Measurements from ENCODE around the gene BARX1.

BARX1 gene

GRCh38 chr9:93958819-93959682, 3.9 kb upstream of the BARX1 start:
- H3K36me3 ChIP-seq (ENCODE audit: insufficient read depth) = no peaks in the 10 kb centered on the region
- H3K27ac ChIP-seq = no peak overlapping the region
- TF ChIP-seq, protein P1, sequence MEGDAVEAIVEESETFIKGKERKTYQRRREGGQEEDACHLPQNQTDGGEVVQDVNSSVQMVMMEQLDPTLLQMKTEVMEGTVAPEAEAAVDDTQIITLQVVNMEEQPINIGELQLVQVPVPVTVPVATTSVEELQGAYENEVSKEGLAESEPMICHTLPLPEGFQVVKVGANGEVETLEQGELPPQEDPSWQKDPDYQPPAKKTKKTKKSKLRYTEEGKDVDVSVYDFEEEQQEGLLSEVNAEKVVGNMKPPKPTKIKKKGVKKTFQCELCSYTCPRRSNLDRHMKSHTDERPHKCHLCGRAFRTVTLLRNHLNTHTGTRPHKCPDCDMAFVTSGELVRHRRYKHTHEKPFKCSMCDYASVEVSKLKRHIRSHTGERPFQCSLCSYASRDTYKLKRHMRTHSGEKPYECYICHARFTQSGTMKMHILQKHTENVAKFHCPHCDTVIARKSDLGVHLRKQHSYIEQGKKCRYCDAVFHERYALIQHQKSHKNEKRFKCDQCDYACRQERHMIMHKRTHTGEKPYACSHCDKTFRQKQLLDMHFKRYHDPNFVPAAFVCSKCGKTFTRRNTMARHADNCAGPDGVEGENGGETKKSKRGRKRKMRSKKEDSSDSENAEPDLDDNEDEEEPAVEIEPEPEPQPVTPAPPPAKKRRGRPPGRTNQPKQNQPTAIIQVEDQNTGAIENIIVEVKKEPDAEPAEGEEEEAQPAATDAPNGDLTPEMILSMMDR (conservative IDR thresholded peaks at IDR 0.05; ENCODE audit: low read depth, low read length) = no peak
- no peaks in the 10 kb centered on the region for H4K20me1 ChIP-seq (ENCODE audit: insufficient read depth)
- no peaks in the 10 kb centered on the region for H3K4me1 ChIP-seq (ENCODE audit: low read depth, poor library complexity, severe bottlenecking)
- no peak overlapping the region for H3K9ac ChIP-seq
- no peaks in the 10 kb centered on the region for H3K27me3 ChIP-seq (ENCODE audit: insufficient read depth, low read depth)
- no peaks in the 10 kb centered on the region for H3K79me2 ChIP-seq (ENCODE audit: insufficient read depth, low read depth)
- H3K4me3 ChIP-seq (IDR thresholded peaks at IDR 0.05; ENCODE audit: insufficient read depth, low read depth, low read length) = no peak overlapping the region
- no peak overlapping the region for H2AFZ ChIP-seq (ENCODE audit: low read depth)
- no peak overlapping the region for H3K4me2 ChIP-seq

- Histone ChIP-seq H3K4me2 (no peak overlapping the region), H3K27me3 (ENCODE audit: insufficient read depth, low read depth) (no peaks in the 10 kb centered on the region), H3K79me2 (ENCODE audit: insufficient read depth, low read depth) (no peaks in the 10 kb centered on the region), H4K20me1 (ENCODE audit: insufficient read depth) (no peaks in the 10 kb centered on the region), H2AFZ (ENCODE audit: low read depth) (no peak overlapping the region), H3K4me3 (IDR thresholded peaks at IDR 0.05; ENCODE audit: insufficient read depth, low read depth, low read length) (no peak overlapping the region), H3K9ac (no peak overlapping the region), H3K27ac (no peak overlapping the region), H3K4me1 (ENCODE audit: low read depth, poor library complexity, severe bottlenecking) (no peaks in the 10 kb centered on the region), H3K36me3 (ENCODE audit: insufficient read depth) (no peaks in the 10 kb centered on the region)
- TF ChIP-seq, protein P1 (conservative IDR thresholded peaks at IDR 0.05; ENCODE audit: low read depth, low read length) = no peak
Measured at GRCh38 chr9:93958121-93958818, 3.1 kb upstream of the BARX1 start.

GRCh38 chr9:93955981-93956784, 1.0 kb upstream of the BARX1 start:
- Histone ChIP-seq H3K4me3 (IDR thresholded peaks at IDR 0.05; ENCODE audit: insufficient read depth, low read depth, low read length) (no peak overlapping the region), H4K20me1 (ENCODE audit: insufficient read depth) (no peaks in the 10 kb centered on the region), H3K27me3 (ENCODE audit: insufficient read depth, low read depth) (no peaks in the 10 kb centered on the region)

More at GRCh38 chr9:93955981-93956784, 1.0 kb upstream of the BARX1 start:
- Histone ChIP-seq H2AFZ (ENCODE audit: low read depth) (peak overlapping the region; percentile 57; the same call in 1 of the 2 replicates), H3K27ac (no peak overlapping the region), H3K79me2 (ENCODE audit: insufficient read depth, low read depth) (no peaks in the 10 kb centered on the region), H3K4me2 (no peak overlapping the region), H3K9ac (no peak overlapping the region), H3K4me1 (ENCODE audit: low read depth, poor library complexity, severe bottlenecking) (no peaks in the 10 kb centered on the region), H3K36me3 (ENCODE audit: insufficient read depth) (no peaks in the 10 kb centered on the region)
- TF ChIP-seq, protein P1 (conservative IDR thresholded peaks at IDR 0.05; ENCODE audit: low read depth, low read length) = no peak
